Stimulated activated CD4-positive, alpha-beta T cell treated with anti-CD3 and anti-CD28 coated beads, Interleukin-2, amount 100 ng/mL, for 24 hours (primary cell): Measurements from ENCODE around the gene MAN2C1.
"Not testable (repeated sequence)": the region's sequence is repeated elsewhere in the genome, so short reads cannot be mapped to it uniquely, and the experiment has no call there.

Source experiments
- DNase-seq, 2 donors: peaks; one replicate each; pipeline ENCODE4 v3.0.0-alpha.2; 2020

The MAN2C1 gene

DNA sequence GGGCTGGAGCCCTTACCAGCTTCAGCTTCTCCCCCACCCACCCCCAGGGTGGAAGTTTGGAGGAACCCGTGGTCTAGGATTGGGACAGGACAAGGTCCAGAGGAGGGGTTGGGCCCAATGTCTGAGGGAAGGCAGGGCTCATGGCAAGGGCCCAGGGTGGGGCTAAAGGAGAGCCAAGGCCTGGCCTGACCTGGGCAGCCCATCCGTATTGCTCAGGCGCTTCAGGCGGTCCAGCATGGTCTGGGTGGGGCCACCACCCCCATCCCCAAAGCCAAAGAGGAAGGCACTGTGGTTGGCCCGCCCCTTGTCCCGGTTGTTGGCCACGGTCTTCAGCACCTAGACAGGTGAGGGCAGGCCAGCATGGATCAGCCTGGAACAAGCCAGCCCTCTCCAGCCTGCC, 7.6 kb downstream of the MAN2C1 start:
- no peak for DNase-seq

DNA sequence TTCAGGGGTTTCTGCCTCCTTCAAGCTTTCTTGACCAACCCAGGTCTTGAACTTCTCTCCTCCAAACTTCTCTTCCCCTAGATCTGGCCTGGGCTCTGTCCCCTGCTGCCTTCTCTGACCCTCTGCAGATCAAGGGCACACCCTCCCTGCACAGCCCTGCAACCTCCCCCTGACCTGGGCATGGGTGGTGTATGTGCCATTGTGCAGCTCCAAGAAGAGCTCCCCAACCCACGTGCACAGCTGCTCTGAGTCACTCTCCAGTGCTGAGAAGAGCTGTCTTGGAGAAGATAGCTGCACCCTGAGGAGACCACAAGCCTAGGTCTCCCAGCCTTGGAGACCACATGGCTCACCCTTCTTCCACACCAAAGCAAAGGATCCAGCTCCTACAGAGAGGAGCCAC, 8.0 kb downstream of the MAN2C1 start:
- DNase-seq: no peak

DNA sequence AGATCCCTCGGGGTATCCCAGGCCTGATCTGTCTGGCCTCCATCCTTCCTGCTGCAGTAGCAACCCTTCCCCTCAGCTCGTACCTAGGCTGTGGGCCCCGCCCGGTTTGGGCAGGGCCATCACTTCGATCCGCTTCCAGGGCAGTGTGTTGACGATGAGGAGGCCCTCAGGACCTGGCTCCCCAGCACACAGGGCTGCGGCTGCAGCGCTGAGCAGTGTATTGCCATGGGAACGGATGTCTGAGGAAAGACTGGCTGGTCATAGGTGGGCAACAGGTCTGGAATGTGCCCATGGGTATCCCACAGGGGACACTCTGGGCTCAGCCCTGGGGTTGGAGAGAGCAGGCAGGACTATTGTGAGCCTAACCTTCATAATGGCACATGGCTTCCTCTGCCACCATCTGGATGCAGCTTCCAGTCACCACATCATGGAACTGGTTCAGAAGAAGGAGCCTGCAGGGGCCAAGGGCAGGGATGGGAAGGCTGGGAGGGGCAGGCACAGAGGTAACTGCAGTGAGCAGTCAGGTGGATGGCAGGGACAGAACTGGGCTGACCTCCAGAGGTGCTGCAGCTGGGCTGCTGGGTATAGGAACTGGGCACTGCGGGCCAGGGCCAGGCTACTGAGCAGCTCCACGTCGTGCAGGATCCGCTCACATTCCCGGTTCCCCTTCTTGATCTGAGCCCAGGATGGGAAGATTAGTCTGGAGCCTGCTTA, 8.7 kb downstream of the MAN2C1 start:
- no peak for DNase-seq

DNA sequence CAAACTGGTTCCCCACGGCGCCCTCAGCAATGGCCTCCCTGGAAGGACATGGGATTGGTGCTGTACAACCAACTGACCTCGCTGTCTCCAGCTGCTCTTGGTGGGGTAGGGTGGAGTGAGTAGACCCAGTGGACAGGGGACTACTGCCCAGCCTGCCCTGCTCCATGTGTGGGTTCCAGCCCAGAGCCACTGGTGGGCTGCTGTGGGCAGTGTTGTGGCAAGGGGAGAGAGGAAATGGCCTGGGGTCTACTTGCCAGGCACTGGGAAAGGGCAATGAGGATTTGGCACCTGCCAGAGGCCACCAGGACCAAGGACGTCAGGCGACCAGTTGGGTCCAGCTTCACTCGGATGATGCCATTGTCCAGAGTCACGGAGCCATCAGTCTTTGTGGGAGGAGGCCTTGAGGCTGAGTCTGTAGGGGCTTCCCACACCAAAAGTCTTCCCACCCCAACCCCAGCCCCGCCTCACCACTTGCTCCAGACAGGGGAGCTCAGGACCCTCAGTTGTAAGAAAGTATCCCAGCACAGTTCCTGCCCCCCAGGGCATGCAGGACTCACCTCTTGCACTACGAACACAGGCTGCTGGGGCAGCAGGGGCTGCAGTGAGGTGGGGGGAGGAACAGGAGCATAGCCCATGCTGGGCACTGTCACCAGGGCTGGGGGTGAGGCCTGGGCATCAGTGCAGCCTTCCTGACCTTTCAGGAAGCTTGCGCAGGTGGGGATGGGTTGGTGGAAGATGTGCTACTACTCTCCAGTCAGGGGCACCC, 9.5 kb downstream of the MAN2C1 start:
- DNase-seq: no peak

DNA sequence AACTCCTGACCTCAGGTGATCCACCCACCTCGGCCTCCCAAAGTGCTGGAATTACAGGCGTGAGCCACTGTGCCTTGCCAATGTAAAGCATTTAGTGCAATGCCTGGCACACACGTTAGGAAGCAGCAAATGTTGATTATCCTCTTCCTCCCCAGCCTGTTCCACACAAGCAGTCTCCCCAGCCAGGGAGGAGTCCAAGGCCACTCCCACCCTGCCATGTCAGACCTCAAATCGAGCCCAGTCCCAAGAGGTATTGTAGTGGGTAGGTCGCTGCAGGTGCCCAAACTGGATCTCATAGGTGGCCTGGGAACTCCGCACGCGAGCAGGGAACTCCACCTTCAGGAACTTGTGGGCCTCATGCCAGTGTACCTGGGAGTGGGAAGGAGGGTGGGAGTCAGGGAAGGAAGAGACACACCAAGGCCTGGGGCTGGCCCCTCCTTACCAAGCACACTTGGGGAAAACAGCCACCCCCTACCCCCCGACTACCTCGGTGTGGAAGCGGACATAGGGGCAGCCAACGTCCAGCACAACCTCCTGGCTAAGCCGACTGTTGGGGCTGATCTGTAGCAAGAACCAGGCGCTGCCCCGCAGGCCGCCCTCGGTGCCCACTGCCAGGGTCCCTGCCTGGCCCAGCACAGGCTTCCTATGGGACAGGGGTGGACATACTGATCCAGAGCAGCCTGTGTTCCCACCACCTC, 10.3 kb downstream of the MAN2C1 start:
- no peak for DNase-seq

DNA sequence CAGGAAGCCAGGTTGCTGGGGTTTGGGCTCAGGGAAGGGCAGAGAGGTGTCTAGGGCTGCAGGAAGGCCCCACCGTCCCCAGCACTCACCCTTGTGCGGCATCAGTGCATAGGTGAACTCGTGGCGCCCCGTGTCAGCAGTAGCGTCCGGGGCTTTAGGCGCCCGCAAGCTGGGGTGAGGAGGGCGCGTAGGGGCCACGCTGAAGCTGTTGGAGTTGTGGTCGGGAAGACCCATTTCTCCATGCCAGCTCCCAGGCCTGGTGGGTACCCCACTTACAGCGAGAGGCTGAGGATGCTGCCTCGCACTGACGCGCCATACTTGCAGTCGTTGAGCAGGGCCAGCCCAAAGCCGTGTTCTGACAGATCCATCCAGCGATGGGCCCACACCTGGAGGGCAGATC, 11.9 kb downstream of the MAN2C1 start:
- DNase-seq: no peak

DNA sequence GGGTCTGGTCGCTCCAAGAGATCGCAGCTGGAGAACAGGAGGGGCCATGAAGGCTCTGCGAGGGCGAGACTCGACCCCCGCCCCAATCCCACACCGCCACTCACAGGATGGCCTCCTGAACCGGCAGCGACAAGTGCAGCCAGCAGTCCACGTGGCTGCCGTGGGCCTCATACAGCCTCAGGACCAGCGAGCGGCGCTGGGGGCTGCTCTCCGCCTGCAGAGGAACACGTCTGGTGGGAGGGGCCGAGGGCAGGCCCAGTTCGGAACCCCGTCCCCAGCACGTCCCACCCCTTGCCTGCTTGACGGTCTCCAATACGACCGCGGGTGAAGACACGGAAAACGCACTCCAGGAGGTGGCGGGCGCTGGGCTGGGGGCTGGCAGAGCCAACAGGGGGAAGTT, 12.4 kb downstream of the MAN2C1 start:
- no peak for DNase-seq

DNA sequence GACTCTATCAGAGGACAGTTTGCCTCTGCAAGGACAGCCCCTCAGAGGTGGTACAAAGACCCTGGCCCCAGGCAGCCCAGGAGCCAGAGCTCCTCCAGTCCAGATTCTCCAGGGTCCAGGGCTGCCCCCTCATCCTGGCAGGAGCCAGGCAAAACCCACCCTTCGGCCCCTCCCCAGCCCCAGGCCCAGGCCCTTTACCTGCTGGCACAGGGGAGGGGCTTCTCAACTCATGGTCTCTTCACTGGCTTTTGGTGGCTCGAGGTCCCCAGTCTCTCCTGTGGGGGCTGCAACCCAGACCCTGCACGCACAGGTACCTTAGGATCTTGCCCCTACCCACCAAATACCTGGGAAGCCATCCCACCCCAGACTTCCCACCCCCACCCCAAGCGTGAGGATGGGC, 13.0 kb downstream of the MAN2C1 start:
- no peak for DNase-seq

DNA sequence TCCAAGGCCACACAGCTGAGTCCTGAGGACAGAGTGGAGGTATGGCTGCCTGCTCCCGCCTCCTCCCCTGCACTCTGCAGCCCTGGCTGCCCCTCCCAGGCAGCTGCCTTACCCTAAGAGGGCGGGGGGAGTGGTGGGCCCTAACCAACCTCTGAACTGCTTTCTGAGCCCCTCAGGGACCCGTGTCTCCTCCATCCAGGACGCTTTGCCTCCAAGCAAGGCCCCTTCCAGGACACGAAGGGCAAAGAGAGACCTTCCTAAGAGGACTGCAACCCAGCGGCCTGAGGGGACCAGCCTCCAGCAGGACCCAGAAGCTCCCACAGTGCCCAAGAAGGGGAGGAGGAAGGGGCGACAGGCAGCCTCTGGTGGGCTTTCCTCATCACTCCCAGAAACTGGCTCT, 14.0 kb downstream of the MAN2C1 start:
- no peak for DNase-seq

DNA sequence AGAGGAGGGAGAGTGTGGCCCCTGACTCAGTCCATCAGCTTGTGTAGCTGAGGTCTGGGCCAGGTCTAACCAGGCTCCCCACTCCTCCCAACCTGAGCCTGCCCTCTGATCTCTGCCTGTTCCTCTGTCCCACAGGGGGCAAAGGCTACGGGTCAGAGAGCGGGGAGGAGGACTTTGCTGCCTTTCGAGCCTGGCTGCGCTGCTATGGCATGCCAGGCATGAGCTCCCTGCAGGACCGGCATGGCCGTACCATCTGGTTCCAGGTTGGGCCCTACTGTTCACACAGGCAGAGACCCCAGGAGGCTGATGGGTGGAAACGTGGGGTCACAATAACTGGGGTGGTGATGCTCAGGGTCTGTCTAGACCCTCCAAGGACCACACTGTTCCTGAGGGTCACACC, 14.8 kb downstream of the MAN2C1 start:
- DNase-seq: no peak

DNA sequence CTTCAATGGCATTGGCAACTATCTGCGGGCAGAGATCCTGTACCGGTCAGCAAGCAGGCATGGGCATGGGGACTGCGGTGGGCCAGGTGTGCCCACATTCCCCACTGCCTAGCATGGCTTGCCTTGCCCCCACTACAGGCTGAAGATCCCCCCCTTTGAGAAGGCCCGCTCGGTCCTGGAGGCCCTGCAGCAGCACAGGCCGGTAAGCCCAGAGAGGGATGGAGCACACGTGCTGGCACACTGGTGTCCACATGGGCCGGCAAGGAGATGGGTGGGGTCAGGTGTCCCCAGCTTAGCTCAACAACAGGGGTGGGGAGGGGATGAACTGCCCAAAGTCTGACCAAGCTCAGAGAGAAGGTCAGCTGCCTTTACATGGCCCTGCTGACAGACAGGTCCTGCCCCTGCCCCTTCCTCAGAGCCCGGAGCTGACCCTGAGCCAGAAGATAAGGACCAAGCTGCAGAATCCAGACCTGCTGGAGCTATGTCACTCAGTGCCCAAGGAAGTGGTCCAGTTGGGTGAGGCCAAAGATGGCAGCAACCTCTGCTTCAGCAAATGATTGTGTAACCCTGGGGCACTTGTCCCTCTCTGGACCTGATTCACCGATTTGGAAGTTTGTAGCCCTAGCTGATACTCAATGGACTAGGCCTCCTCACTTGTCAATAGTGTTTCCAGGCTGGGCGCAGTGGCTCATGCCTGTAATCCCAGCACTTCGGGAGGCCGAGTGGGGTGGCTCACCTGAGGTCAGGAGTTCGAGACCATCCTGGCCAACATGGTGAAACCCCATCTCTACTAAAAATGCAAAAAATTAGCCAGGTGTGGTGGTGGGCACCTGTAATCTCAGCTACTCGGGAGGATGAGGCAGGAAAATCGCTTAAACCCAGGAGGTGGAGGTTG, 16.0 kb downstream of the MAN2C1 start:
- no peak for DNase-seq

DNA sequence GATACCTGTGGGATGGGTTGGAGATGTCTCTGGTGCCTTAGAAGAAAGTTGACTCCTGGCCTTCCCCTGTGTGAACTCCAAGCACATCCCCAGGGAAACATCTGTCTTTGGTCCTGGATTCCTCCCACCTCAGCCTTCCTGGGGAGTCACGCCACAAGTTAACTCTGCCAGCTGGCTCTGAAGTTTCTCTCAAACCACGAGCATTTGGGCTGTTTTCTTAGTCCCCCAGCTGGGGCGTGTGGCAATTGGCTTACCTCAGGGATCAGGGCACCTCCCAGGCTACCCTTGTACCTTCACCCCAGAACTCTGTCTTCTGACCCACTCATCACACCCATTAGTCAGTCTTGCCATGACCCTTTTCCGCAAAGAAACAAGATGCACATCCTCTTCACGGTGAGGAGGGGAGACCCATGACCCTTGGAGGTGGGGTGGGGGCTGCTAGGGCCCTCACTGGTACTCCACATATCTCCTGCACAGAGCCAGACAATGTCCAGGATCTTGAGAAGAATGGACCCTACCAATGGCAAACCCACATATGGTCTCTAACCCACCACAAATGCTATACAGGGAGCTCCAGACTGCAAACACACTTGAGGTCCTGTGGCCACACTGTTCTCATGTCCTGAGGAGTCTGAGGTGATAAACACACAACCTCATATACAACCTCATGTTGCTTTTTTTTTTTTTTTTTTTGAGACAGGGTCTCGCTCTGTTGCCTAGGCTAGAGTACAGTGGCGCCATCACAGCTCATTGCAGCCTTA, 17.6 kb downstream of the MAN2C1 start:
- DNase-seq: no peak

DNA sequence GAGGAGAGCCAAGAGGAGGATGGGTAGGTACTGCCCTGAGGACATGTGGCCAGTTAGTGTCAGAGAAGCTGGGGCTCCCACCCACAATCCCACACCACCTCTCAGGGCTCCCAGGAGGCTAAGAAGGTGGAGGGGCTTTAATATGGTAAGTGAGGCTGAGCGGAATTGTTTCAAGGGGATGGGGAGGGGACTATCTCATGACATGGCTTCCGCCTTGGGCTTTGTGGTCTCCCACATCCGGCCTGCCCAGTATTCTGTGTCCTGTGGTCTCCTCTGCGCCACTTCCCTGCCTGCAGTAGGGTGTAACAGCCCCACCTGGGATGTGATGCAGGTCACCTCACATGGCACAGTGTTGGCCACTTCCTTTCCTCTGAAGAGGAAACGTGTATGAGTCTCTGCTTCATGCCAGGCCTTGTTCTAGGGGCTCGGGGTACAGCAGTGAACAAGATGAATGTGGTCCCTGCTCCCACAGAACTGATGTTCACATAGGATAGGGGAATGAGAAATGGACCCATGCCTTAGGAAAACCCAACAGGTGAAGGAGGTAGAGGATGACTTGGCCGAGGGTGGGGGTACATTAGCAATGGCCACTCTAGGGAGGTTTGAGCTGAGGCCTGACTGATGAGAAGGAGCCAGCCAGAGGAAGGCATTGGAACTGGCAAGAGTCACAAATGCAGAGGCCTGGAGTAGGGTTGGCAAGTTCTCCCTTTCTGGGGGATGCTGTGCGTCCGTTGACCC, 18.4 kb downstream of the MAN2C1 start:
- DNase-seq: peak; percentile 59 to 74

DNA sequence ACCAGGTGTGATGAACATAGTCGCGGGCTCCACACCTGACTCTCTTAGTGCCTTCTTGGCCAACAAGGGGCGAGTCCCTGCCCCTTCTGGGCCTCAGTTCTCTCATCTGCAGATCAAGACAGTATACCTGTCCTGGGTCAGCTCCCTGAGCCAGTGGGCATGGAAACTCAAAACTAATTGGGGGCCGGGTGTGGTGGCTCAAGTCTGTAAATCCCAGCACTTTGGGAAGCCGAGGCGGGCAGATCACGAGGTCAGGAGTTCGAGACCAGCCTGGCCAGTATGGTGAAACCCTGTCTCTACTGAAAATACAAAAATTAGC, 19.1 kb downstream of the MAN2C1 start:
- DNase-seq: not testable (repeated sequence)

DNA sequence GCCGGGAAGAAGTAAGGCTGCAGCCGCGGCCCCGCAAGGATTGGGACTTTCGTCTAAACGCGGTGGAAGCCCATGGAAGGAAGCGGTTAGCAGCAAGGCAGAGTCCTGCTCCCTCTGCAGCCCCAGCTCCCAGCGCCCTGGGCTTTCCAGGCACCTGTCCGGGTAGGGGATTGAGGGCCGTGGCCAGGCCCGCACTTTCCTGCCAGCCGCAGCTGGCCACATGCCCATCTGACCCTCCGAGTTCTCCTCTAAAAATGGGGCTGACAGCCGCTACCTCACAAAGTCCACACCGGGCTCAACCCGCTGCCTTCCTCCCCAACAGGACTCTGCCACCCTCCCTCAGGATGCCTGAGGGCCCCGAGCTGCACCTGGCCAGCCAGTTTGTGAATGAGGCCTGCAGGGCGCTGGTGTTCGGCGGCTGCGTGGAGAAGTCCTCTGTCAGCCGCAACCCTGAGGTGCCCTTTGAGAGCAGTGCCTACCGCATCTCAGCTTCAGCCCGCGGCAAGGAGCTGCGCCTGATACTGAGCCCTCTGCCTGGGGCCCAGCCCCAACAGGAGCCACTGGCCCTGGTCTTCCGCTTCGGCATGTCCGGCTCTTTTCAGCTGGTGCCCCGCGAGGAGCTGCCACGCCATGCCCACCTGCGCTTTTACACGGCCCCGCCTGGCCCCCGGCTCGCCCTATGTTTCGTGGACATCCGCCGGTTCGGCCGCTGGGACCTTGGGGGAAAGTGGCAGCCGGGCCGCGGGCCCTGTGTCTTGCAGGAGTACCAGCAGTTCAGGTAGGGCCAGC, 19.7 kb downstream of the MAN2C1 start:
- no peak for DNase-seq

DNA sequence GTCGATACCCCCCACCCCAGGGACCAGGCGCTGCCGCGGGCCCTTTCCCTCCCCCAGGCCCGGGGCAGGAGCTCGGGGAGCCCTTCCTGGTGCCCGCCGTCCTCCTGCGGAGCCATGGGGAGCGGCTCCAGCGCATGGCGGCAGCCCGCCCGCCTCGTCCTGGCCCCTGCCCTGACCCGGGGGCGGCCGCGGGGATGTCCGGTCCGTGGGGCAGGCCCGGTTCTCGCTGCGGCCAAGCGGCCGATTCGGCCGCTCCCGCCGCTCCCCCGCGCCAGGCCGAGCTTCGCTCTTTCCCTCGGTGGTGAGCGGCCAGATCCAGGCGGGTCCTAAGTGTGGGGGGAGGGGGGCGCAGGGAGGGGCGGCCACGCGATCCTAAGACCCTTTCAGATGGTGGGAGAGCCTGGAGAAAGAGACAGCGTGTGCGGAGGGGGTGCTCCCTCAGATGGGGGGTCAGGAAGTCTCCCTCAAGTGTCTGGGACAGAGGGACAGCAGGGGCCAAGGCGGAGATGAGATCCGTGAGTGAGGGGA, 20.3 kb downstream of the MAN2C1 start:
- no peak for DNase-seq

DNA sequence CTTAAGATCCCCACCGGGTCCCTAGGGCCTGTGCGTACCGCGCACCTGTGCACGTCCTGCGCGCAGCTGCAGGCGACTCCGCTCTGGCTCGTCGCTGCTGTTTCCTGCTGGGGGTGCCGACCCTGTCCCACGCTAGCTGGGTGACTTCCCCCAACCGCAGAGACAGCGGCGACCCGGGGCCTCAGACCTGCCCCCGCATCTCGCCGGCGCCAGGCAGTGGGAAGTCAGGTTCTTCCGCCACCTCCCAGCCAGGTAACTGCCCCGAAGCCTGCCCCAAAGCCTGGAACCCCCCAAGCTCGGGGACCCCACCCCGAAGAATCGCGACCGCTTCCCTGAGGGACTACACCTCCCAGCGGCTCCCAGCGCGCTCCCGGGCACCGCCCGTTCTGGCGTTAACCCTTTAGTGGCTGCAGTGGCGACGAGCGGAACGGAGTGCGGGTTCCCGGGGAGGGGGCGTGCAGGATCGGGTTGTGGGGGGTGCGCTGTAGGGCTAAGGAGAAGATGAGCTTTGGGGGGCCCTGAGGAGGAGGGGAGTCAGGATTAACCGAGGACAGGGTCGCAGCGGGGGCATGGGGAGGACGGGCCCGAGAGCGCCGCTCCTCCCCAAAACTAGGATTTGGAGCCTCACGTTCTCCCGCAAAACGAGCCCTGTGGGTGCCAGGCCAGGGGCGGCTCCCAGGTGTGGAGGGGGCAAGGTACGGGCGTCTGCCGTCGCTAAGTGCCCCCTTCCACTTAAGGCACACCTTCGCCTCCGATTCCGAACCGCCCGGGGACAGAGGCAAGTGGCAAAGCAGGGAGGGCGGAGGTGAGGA, 21.0 kb downstream of the MAN2C1 start:
- peak; percentile 51 to 58 for DNase-seq

DNA sequence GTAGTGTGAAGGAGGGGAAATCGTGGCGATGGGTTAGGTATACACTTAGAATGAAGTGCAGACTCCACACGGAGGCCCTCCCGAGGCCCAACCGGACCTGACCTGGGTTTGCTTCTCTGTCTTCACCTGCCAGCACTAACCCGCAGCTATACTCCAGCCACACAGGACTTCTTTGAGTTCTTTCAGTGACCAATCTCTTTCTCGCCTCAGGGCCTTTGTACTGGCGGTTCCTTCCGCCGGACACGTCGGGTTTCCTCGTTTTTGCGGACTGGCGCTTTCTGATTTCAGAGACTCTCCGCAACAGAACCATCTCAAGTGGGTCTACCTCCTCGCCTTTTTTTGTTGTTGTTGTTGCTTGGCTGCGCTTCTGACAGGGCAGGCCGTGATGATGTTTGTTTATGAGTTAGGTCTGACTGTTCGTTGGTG, 21.6 kb downstream of the MAN2C1 start, which contains the start of gene NEIL1:
Gene NEIL1 (plus strand): TSS at position 244 of the 426 bp plus-strand sequence. CDS start 1,867 bp downstream, outside the sequence.
- no peak for DNase-seq

DNA sequence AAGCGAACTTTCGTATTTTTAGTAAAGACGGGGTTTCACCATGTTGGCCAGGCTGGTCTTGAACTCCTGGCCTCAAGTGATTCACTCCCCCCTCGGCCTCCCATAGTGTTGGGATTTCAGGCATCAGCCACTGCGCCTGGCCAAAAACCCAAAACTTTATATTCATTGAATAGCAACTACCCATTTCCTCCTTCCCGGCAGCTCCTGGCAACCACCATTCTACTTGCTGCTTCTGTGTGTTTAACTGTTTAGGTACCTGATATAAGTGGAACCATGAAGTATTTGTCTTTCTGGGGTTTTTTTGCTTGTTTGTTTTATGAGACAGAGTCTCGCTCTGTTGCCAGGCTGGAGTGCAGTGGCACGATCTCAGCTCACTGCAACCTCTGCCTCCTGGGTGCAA, 24.5 kb downstream of the MAN2C1 start:
- DNase-seq: not testable (repeated sequence)
